ENCODE measurements around the gene AOX1. TPM values are rescaled to one million over a fixed set of nuclear protein-coding genes. Genes with fewer than 3 reads are reported as not detected.
"Not testable (repeated sequence)": the region's sequence is repeated elsewhere in the genome, so short reads cannot be mapped to it uniquely, and the experiment has no call there.

AOX1 gene
- polyA plus RNA-seq, 12 donors: 0.66 to 1.5 (median 1.2) TPM; not detected in 2

- no peak for DNase-seq
Observed at GRCh38 chr2:200700856-200701255, 115.0 kb downstream of the AOX1 start.

DNA sequence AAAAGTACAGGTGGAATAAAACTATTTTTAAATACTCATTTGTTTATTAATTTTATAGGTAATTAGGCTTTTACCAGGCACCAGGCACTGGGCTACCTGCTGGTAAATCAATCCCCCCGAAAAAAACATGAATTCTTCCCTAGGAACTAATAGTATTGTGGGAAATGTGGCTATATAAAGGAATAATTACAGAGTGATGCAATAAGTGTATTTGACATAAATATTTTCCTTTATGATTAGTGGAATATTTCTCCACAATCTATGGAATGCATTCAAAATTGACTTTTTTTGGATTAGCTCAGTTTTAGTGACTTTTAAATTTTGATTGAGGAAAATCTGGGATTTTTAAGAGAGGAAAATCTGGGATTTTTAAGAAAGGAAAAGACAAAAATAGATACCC is 116.2 kb downstream of the AOX1 start:
- DNase-seq: no peak

DNA sequence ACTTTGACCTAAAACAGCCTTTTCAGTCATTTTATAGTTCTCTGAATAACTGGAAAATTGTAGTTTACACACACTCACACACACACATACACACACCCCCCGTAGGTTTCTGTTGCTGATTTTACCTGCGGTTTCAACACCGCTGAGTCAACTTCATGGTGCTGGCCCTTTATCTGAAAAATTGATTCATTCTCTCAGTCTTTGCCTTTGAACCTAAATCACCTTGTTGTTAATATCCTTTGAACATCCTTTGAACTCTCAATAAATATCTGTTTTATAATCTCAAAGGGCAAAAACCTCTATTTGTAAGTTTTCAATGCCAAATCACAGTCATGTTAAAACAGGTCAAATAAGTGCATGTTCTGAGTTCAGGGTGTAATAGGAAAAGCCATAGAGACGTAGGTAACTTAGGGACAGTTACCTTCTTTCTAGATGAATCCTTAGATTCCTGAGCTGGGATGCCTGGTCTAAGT is 116.9 kb downstream of the AOX1 start:
- DNase-seq: no peak

DNA sequence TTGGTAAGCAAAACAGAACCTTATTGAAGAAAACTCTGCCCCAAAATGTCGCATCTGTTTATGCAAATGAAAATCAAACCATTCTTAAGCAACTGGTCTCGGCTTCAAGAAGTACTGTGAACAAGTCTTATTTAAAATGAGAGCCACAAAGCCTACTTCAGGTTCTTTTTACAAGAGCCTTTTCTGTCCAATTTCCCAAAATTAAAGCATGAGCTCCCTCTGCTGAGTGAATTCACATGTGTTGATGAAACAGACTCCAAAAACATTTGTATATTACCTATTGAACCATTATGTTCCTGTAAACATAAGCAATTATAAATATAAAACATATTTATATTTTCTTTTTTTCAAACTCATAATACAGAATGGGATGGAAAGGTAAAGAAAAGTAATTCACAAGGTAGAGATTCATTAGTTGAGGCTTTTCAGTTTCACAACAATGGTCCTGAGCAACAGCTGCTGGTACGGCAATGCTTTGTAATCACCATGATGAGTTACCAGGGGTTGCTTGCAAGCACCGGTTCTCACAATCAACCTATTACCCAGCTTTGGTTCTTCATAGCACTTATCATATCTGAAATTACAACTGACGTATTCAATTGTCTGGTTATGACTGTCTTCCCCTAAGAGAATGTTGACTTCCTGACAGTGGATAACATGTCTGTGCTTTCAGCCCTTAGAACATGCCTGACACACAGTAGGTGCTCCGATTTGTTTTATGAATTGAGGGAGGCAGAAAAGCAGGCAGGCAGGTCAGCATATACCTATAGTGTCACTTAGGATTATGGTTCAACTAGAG is 117.5 kb downstream of the AOX1 start:
- DNase-seq: peak; percentile 58

- no peak for DNase-seq
Observed at GRCh38 chr2:200703926-200704637, 118.3 kb downstream of the AOX1 start.

DNA sequence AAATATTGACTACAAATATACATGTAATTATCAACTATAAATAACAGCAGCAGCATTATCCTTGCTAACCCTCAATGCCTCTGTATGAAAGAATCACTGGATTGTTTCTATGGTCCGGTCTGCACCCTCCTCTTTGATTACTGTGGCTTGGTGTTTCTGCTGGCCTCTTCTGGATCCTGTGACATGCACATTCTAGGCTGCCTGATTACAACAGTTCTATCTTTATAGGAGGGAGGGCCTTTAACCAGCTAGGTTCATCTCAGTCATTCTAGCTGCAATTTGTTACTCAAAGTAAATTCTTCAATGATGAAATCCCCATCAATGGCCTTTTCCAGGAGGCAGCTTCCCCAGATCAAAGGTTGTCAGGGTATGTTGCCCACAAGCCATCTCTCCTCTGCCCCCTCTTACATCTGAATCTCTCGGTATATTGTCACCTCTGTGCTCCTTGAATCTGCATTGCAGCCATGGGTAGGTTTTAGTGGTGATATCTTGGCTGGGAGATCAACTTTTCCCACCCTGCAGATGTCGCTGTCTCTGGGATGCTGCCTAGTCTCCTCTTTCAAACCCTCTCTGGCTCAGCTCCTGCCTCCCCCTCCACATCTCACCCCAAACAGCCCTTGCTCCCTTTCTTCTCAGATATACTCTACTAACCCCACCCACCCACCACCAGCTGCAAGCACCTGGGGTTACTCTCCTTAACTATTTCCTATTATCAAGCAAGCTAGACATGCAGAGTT is 119.7 kb downstream of the AOX1 start:
- no peak for DNase-seq

- DNase-seq: no peak
Observed at GRCh38 chr2:200708943-200709342, 123.1 kb downstream of the AOX1 start.

DNA sequence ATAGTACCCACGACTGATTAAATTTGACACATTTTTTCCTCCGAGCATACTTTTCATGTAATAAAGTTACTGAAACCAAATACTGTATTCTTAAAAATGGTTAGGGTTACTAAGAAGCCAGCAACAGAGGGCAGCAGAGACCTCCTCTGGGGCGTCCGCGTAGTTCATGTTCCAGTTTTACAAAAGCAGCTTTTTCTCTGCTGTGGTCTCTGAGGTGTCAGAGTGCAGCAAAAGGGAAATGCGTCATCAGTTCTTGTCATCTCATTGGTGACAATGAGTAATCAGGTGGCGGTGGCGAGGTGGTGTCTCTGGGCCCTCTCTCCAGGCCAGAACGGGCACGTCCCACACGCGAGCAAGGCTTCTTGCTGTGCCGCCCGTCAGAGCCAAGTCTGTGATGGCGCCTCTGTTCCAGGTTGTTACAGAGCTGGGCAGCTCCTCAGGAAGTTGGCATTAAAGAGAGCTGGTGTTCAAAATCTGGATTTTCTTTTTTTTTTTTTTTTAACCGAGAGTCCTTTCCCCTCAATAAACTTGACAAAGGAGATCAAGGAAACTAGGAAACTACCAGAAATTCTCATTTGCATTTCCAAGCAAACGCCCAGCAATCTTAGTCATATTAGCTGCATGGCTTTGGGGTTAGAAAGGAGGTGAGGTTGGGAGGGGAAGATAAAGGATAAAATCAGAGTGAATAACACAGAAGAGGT is 127.3 kb downstream of the AOX1 start:
- DNase-seq: peak; percentile 85

DNA sequence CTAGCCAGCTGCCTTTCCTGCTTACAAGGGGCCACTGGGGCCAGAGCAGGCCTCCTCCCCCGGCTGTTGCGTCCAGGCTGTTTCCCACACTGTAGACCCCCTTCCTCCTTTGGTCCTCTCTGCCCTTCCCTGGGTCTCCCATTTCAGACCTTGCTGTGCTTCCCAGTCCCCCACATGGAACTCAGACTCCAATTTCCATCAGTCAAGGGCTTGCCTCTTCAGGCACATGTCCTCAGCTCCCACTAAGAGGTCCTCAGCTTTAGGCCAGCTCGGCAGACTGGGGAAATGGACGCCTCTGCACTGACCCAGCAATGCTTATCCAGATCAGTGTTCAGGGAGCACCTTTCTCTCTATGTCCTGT is 127.9 kb downstream of the AOX1 start:
- DNase-seq: no peak

- not testable (repeated sequence) for DNase-seq
Observed at GRCh38 chr2:200715014-200715413, 129.2 kb downstream of the AOX1 start.

DNA sequence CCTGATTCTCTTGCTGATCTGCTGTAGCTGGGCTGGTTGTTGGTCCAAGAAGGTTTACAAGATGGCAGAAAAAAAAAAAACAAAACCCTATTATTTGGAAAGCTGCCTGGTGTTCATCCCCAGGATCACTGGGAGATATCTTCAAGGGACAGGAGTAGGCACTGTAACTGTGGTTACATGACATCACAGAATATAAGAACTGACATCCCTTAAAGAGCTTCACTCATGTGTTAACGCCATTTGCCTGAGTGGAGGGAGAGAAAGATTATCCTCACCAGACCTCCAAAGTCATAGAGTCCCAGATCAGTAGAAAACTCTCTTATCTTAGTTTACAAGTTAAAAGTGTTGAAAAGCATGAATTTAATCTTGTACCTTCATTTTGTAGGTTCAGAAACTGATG is 130.6 kb downstream of the AOX1 start:
- DNase-seq: no peak

Other genes with a start within 250 kb of the AOX1 start
- gene KCTD18, start 75.9 kb upstream of the AOX1 start, polyA plus RNA-seq (ENCODE audit: insufficient read length in 12 of 12): 10 to 100 TPM in 11 of 12 donors, not detected in 1; 11.4 to 16.7 (median 12.6) TPM
- gene SGO2, start 59.8 kb upstream of the AOX1 start, polyA plus RNA-seq (ENCODE audit: insufficient read length in 12 of 12): 10 to 100 TPM in 6 of 12 donors, 1 to 10 TPM in 5, not detected in 1; 5.5 to 13.0 (median 10.5) TPM
- 100 to 1,000 TPM in 11 of 12 donors, not detected in 1; 105 to 165 (median 132) TPM for gene BZW1, start 225.9 kb downstream of the AOX1 start, polyA plus RNA-seq (ENCODE audit: insufficient read length in 12 of 12)